ENCODE data around the gene NDOR1.

- TF ChIP-seq CTCF (IDR thresholded peaks at IDR 0.05) = no peak
- no peak for TF ChIP-seq POLR2A (IDR thresholded peaks at IDR 0.05)
Measured at GRCh38 chr9:137193771-137194170, 11.7 kb upstream of the NDOR1 start.
